ENCODE results near the gene CASP8. TPM values are rescaled to one million over a fixed set of nuclear protein-coding genes. Genes with fewer than 3 reads are reported as not detected.

Gene CASP8
- total and polyA plus RNA-seq, 12 donors = 8.2 to 55.8 (median 19.4) TPM

- intact Hi-C loops (cut with DNase I) = loop anchor here in 1 of 2 donors (10.0 kb wide), 1 partner anchor 88 kb away; the partner anchor contains the start of gene FLACC1
- Histone ChIP-seq H3K27me3 (no peaks in the 10 kb centered on the region), H3K4me1 (replicated peaks in 1 of 2) (peaks cover 6 to 9% of the 10 kb centered on the region in 2 donors), H3K4me3 (no peak overlapping the region), H3K27ac (no peak overlapping the region), H3K36me3 (replicated peaks in 1 of 2) (no peaks in the 10 kb centered on the region), H3K9me3 (replicated peaks in 1 of 3) (no peaks in the 10 kb centered on the region)
- TF ChIP-seq POLR2A (IDR thresholded peaks at IDR 0.05) = no peak
- TF ChIP-seq CTCF (IDR thresholded peaks at IDR 0.05) = no peak
- no peak for DNase-seq
- 88 to 92% (median 91%) methylated on average over 2 of the region's 2 CpGs for WGBS, 4 donors
Measured at GRCh38 chr2:201266629-201267028, 6.3 kb downstream of the CASP8 start.

- intact Hi-C loops (cut with DNase I) = loop anchor here in 1 of 2 donors (10.0 kb wide), 1 partner anchor 87 kb away; the partner anchor contains the start of gene FLACC1
- no peak overlapping the region for H3K27ac ChIP-seq
- 92 to 95% (median 93%) methylated on average over 12 of the region's 12 CpGs for WGBS, 4 donors
Measured at GRCh38 chr2:201267278-201268030, 7.1 kb downstream of the CASP8 start.

GRCh38 chr2:201269764-201270163 is 9.4 kb downstream of the CASP8 start:
- no peak for TF ChIP-seq POLR2A (IDR thresholded peaks at IDR 0.05)
- no peak for TF ChIP-seq CTCF (IDR thresholded peaks at IDR 0.05)
- DNase-seq = no peak
- no peak overlapping the region for H3K4me3 ChIP-seq
- peaks cover 0 to 22% of the 10 kb centered on the region in 2 donors for H3K36me3 ChIP-seq (replicated peaks in 1 of 2)
- H3K9me3 ChIP-seq (replicated peaks in 1 of 3) = no peaks in the 10 kb centered on the region
- WGBS, 4 donors = 93 to 97% (median 96%) methylated on average over 2 of the region's 2 CpGs
- intact Hi-C loops (cut with DNase I) = loop anchor here in 1 of 2 donors (10.0 kb wide), 1 partner anchor 85 kb away; the partner anchor contains the start of gene FLACC1
- H3K27me3 ChIP-seq = no peaks in the 10 kb centered on the region
- H3K4me1 ChIP-seq (replicated peaks in 1 of 2) = no peaks in the 10 kb centered on the region
- no peak overlapping the region for H3K27ac ChIP-seq

More at GRCh38 chr2:201267278-201268030, 7.1 kb downstream of the CASP8 start:
- no peak for DNase-seq
- H3K4me3 ChIP-seq = no peak overlapping the region
- no peaks in the 10 kb centered on the region for H3K27me3 ChIP-seq
- H3K9me3 ChIP-seq (replicated peaks in 1 of 3) = no peaks in the 10 kb centered on the region
- peaks cover 0 to 2% of the 10 kb centered on the region in 2 donors for H3K36me3 ChIP-seq (replicated peaks in 1 of 2)
- peaks cover 2 to 6% of the 10 kb centered on the region in 2 donors for H3K4me1 ChIP-seq (replicated peaks in 1 of 2)
- TF ChIP-seq POLR2A (IDR thresholded peaks at IDR 0.05) (no peak), CTCF (IDR thresholded peaks at IDR 0.05) (no peak)

GRCh38 chr2:201270293-201271001 is 10.1 kb downstream of the CASP8 start:
- WGBS, 4 donors = 89 to 95% (median 92%) methylated on average over 9 of the region's 9 CpGs
- no peaks in the 10 kb centered on the region for H3K9me3 ChIP-seq (replicated peaks in 1 of 3)
- no peaks in the 10 kb centered on the region for H3K4me1 ChIP-seq (replicated peaks in 1 of 2)
- H3K4me3 ChIP-seq = no peak overlapping the region
- peaks cover 0 to 22% of the 10 kb centered on the region in 2 donors for H3K36me3 ChIP-seq (replicated peaks in 1 of 2)
- no peak overlapping the region for H3K27ac ChIP-seq
- no peak for DNase-seq
- no peaks in the 10 kb centered on the region for H3K27me3 ChIP-seq
- TF ChIP-seq POLR2A (IDR thresholded peaks at IDR 0.05) = no peak
- no peak for TF ChIP-seq CTCF (IDR thresholded peaks at IDR 0.05)
- intact Hi-C loops (cut with DNase I) = no loop called here

All from adrenal gland (tissue), 12 donors.